Hepatic stellate cell (primary cell): ENCODE measurements around the gene SEC63.
"Not testable (repeated sequence)": the region's sequence is repeated elsewhere in the genome, so short reads cannot be mapped to it uniquely, and the experiment has no call there.

Experiments used
- DNase-seq: peaks from one replicate; pipeline ENCODE4 v3.0.0; 2011; ENCODE audit warnings: low spot score

The SEC63 gene

DNA sequence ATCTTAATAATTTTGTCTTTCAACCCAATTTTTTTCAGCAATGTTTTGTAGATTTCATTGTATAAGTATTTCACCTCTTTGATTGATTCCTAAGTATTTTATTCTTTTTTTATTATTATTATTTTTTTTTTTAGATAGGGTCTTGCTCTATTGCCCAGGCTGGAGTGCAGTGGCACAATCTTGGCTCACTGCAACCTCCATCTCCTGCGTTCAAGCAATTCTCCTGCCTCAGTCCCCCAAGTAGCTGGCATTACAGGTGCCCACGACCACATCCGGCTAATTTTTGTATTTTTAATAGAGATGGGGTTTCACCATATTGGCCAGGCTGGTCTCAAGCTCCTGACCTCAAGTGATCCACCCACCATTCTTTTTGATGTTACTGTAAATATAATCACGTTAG is 97.0 kb downstream of the SEC63 start:
- DNase-seq: not testable (repeated sequence)

DNA sequence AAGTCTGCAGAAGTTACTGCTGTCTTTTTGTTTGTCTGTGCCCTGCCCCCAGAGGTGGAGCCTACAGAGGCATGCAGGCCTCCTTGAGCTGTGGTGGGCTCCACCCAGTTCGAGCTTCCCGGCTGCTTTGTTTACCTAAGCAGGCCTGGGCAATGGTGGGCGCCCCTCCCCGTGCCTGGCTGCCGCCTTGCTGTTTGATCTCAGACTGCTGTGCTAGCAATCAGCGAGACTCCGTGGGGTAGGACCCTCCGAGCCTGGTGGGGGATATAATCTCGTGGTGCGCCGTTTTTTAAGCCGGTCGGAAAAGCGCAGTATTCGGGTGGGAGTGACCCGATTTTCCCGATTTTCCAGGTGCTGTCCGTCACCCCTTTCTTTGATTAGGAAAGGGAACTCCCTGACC is 97.9 kb downstream of the SEC63 start:
- not testable (repeated sequence) for DNase-seq

DNA sequence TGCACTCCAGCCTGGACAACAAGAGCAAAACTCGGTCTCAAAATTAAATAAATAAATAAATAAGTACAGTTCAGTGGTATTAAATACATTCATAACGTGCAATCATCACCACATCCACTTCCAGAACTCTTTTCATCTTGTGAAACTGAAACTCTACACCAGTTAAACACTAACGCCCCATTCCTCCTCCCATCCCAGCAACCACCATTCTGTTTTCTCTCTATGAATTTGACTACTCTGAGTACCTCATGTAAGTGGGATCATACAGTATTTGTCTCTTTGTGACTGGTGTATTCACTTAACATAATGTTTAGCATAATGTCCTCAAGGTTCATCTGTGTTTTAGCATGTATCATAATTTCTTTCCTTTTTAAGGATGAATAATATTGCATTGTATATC is 104.8 kb downstream of the SEC63 start:
- no peak for DNase-seq

DNA sequence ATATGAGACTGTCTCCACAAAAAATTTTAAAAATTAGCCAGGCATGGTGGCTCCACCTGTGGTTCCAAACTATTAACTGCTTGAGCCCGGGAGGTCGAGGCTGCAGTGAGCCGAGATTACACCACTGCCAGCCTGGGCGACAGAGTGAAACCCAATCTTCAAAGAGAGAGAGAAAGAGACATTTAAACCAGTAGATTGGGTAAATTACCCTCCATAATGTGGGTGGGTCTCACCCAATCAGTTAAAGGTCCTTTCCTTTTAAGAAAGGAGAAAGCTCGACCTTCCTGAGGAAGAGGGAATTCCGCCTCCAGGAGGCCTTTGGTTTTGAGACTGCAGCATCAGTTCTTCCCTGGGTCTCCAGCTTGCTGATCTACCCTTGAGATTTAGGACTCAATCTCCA is 108.7 kb downstream of the SEC63 start:
- DNase-seq: no peak

DNA sequence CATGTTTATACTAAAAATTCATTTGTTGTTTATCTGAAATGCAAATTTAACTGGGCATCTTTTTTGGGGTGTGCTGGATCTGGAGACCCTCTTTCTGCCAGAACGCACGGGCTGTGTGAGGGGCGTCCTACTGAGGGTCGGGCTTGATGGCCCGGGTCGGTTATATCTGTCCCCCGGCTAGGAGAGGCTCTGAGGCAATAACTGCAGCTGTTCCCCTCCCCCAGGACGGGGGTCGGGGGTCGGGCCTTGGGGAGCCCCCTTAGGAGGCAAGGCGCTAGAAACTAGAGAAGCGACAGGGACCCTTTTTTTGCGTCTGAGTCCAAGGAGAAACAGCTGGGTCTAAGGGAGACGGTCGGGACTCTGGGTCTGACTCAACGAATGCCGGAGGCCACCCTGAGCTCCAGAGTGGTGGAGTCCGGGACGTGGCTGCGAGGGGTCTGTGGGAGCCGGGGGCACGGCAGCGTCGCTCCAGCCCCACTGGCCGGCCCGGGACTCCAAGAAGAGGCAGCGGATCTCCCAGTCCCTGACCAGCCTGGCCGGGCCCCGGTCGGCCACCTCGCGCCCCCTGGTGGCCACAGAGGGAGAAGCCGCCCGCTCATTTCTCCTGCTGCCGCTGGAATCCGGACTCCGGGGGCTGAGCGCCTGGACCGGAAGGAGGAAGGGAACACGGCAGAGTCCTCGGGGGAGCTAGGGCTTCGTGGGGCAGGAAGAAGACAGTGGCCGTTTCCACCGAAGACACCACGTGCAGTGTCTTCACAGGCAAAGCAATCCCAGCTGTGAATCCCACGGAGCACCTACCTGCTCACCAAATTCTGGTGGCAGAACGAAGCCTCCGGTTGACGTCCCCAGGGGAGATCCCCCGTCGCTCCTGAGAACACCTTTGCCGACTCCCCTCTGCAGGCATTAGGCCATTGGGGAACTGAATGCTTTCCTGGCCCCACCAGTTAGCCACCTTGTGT is 109.9 kb downstream of the SEC63 start:
- peak; percentile 86 for DNase-seq

DNA sequence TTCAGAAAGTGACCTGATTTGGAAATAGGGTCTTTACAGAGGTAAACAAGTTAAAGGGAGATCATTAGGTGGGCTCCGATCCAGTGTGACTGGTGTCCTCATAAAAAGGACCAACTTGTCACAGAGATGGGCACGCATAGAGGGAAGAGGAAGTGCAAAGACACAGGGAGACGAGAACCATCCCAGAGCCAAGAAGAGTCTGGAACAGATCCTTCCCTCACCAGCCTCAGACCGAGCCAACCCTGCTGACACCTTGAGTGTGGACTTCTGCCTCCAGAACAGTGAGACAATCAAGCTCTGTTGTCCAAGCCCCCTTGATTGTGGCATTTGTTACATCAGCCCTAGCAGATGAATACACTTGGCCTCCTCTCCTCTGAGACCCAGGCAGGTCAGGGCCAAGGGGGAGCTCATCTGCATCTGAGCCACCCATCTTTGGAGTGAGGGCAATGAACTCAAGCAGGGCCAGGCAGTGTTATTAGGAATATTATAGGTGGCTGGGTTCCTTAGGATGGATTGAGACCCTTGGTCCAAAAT is 111.7 kb downstream of the SEC63 start:
- no peak for DNase-seq

DNA sequence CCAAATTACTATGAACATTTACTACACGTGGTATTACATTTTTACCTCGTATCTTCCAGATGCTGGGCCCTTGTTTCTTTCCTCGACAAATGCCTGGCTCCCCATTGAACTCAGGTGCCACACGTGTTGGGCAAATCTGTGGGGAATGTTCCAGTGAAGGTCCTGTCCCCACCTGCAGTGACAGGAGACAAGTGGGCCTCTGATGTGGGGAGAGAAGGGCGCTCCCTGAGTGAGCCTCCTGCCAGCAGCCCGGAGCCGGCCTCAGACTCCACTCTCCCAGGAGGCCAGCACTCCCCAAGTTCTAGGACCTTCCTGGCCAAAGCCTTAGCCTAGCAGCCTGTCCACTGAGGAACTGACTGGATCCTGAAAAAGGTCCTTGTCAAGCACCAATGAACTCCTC is 112.2 kb downstream of the SEC63 start:
- DNase-seq: no peak

DNA sequence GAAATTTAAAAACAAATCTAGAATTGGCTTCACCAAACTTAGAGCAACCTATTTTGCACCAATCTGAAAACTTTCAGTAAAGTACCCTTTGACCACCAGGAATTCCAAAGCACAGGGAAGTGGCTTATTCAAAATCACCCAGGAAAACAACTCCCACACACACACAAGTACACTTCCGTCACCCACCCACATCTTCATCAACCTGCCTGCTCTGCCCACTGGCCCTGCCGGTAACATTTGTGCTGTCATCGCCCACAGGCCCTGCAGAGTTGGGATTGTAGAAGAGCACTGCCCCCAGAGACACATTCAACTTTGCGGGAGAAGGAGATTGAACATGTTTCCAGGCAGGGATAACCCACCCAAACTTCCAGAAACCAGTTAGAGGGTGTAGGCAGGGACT is 114.6 kb downstream of the SEC63 start:
- no peak for DNase-seq

DNA sequence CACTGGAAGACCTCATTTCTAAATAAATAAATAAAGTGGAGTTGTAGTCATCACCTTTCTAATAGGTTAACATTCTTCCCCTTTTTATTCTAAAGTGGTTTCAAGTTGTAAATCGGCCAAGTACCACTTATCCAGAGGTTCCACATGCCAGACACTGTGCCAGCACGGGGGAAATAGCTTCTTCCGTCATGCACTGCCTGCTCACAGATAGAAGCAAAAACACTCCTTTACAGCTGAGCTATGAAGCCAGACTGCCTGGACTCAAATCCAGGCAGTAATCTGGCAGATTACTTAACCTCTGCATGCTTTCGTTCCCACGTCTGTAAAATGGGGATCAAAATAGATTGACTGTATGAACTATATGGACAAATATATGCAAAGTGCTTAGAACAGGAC is 116.7 kb downstream of the SEC63 start:
- DNase-seq: no peak

DNA sequence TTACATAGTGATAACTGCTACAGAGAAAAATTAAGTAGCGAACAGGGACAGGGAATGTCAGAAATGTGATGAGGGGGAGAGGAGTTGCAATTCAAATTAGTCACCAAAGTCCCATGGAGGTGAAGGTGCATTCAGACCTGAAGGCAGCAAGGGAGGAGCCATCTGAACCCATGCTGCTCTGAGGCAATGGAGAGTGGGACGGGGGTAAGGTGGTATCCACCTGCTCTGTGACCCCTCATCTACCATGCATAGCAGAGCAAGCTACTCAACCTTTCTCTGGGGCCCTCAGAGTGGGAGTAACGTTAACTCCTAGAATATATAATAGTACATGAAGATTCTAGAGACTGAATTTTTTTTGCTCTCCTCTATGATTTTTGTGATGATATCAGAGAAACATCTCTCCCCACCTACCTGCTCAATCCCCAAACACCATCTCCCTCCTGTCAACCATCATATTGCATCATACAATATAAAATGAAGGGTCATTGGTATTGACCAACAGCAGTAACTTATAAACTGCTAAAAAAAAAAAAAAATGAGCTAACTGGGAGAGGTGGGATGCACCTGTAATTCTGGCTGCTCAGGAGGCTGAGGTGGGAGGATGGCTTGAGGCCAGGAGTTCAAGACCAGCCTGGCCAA is 117.3 kb downstream of the SEC63 start:
- DNase-seq: no peak

DNA sequence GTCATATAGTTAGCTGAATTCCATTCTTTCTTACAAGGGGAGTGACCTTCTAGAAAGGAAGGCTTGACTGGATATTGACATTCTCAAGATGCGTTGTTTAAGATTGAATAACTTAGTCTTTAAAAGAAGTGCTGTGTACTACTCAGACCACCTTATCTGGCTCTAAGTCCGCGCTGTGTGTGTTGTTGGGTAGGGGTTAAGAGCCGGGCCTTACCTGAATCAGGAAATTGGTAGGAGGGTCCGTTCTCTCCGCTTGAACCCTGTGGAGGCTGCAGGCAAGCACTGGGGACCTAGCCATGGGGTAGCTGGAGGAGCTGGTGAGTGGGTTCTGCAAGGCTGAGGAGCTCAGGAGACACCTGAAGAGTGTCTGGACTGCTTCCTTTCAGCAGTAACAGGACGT is 124.9 kb downstream of the SEC63 start:
- DNase-seq: no peak

DNA sequence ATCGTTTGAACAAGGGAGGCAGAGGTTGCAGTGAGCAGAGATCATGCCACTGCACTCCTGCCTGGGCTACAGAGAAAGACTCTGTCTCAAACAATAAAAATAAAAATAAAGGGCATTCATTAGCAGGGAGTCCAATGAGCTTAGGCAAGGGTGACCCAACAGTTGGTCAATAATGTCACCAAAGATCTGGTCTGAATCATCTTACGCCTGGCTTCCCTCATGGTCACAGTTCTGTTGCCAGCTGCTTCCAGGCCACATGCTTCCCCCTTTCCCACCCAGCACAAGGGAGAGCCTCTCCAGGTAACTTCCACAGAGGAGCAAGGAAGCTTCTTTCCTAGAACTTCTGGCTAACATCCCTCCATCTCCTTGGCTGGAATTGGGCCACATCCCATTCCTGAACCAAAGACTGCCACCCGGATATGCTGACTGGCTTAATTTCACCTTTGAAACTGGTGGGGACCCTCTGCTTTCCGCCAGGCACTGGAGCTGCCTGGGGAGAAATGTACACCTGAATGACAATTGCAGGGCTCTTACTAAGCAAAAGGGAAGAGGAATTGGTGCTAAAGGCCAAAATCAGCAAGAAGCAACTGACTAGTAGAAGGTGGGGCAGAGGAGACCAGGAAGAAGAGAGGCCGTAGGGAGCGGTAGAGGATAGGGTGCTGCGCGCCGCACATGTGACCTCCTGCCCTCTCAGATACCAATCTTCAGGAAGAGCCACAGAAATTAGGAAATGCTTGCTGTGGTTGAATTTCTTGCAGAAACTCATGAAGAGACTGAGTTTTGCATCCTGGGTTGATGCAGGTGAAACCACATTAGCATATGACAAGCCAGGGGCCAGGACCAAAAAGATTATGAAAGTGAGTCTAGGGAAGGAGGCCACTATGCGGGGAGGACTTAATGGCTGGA is 125.6 kb downstream of the SEC63 start:
- no peak for DNase-seq

DNA sequence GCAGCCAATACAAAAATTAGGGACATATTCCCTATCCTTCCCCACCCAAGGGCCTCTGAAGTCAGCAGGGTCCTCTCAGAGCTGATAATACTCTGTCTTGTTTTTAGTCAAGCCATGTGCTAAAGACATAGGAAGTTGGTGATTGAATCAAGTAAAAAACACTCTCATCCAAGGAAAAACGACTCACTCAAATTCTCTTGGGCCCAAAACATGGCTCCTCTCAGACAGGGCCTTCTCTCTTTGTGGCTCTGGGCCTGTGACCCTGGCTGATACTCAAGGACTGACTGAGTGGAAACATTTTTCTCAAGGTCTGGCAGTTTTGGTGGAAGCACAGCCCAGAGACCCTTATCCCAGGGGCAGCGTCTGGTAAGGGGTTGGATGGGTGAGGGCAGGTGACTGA is 127.9 kb downstream of the SEC63 start:
- no peak for DNase-seq

DNA sequence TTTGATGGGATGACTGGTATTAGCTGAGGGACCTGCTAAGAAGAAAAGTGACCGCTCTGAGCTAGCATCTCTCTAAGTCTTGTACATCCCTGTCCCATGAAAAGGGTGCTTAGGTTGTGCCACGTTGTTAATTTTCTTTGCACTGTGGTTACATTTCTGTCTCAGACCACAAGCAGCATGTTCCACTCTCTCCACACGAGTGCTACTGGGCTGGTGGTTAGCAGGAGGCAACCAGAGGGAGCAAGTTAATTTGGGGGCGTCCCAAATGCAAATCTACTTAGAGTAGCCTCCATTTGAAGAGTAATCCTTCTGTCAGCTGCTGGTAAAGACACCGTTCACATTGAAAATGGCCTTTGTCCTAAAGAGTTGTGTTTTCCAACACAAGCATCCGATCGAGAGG is 130.5 kb downstream of the SEC63 start:
- DNase-seq: no peak

DNA sequence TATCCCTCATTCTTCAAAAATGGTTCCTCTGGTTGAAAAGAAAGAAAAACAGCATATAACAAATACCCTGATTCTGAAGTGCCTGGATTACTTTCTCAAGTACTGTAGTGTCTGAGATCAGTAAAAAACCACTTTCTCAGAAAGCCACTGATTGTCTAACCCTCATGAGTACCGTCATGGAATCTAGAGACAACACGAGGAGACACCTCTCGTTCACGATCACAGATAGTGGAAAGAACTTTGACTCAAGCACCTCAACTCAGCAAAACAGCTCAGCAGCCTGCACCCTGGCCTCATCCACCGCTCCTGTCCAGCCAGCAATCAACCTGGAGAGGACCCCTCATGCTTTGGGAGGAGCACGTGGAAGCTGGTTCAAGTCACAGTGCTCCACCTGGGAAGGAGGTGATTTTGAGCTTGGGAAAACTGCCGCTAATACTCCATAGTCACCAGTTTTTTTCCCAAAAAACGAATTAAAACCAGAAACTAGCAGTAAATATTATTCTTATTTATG is 134.9 kb downstream of the SEC63 start:
- no peak for DNase-seq

DNA sequence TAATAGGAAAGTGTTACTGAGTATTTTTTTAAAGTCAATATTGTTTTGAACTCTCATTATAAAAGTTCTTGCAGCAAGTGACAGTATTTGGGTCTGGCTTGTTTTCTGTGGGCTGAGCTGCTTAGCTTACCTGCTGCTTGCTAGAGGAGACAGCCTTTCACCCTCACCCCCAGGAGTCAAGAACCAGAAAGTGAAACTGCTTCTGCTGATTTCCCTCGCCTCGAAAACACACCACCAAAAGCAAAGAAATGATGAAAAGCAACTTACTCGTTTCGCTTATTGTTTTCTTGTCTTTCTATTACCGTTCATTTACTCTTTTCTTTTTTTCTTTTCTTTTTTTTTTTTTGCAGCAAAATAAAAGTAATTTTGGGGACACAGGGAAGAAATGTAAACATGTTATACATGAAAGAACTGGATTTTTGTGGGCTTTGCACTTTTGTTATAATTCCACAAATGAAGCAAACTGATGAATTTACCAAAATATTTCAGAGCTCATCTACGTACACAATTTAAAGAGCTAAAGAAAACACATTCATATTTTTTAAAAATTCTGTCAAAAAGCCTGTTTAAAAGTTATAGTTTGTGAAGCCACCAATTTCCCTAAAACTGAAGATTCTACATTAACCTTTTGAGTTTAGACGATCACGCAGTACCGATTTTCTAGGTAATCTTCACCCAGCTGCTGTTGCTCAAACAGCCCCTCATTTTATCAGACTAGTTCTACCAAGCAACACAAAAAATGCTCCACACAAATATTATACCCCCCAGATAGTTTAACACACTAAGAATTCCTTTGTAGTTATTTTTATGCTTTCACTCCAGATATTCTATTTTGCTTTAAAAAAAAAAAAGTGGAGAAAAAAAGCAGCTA is 135.6 kb downstream of the SEC63 start:
- no peak for DNase-seq

DNA sequence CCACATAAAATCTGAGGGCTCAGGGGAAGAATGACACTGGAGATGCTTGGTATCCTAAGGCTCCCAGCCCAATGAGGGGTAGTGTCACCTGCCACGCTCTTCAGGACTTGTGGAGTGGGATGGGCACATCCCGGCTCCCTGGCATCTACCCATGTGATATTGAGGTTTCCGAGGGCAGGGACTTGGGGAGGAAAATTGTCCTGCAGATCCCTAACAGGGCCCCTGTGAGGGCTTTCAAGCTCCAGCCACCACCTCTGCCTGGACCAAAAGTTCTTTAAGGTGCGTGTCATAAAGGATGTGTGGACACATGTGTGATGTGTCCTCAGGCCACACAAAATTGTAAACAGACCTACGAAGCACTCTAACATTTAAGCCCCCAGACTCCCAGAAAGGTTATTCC is 136.4 kb downstream of the SEC63 start:
- DNase-seq: no peak

DNA sequence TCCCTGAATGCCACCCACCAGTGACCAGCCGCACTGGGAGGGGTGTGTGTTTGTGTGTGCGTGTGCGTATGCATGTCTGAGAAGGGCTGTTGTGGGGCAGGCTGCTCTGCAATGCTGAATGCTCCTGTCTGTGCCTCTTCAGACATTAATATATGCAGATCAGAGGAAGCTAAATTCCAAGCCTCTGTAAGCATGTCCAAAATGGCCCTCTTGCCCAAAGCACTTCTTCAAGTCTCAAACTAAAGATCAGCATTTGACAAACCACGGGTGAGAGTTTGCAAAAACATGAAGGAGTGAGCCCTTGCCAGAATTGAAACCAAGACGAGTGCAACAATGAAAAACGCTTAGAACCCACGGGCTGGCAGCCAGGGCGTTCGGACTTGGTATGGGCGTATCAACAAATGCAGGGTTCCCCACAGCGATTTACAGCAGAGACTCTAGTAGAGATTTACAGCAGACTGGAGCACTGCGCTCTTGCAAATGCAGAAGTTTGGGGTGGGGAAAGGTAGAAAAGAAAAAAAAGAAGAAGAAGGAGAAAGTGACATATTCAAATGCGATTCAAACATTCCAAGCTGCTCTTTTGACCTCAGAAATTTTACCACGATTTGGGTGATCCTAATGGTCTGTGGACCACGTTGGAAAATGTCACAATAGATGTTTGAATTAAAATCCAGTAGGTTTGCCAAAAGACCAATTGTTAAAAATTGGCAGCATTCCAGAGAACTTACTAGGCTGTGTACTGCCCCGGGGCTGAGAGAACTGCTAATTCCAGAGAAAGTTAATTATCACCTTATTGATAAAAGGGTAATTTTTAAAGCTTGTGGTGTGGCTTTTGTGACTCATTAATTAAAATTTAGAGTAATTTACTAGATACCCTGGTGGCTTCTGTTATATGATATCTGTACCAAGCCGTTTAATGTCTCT is 137.4 kb downstream of the SEC63 start:
- no peak for DNase-seq

DNA sequence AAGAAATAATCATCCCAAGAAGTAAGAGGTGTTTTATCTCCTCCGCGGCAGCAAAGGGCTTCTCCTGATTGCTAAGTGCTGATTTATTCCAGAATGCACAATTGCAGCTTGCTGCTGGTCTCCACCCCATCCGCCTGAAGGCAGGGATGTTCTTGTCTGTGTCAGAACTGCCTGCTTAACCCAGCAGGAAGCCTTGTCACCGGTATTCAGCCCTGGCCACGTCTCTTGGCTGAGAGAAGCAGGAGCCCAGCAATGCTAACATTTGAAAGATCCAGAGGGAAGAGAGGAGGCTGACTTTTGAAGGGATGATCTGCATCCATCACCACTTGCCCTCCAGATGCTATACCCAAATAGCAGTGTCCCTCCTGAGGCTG is 138.1 kb downstream of the SEC63 start:
- peak; percentile 17 for DNase-seq

DNA sequence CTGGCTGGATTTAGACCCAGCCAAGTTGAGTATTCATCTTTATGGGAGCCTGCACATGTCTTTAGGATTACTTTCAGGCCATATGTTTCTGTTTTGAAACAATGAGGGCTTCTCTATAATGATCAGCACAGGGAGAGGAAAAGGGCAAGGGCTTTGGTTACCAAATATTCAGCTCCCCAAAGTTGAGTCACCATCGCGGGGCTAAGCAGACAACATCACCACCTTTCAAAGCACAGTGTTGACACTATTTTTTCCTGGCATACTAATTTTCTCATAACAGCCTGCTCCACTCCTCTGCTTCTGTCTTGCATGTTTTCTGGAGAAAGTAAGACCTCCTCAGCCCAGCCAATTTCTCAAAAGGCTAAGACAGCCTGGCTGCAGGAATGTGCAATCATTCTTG is 138.8 kb downstream of the SEC63 start:
- DNase-seq: no peak
